Measurements from ENCODE around the gene TCN2. TPM values are rescaled to one million over a fixed set of nuclear protein-coding genes. Genes with fewer than 3 reads are reported as not detected.

Gene TCN2
- total and polyA plus RNA-seq, 2 donors (not counting 1 experiment from before 2014, with no cell fraction given), result 7.1 to 10.8 TPM

DNA sequence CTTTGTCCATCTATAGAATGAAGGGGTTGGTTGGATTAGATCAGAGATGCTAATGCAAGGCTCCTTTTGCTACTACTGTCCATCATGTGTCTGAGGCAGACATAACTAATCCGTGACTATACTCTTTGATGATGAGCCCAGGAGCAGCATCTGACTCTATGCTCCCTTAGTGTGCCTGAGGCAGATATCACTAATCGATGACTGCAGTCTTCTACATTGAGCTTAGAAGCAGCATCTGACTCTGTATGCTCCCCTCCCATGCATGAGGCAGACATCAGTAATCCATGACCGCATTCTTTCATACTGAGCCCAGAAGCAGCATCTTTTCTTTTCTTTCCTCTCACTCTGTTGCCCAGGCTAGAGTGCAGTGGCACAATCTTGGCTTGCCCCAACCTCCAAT lies 4.2 kb downstream of the TCN2 start:
- DNase-seq (ENCODE audit: low read depth in 2 of 2), result no peak
- Histone ChIP-seq H3K36me3 (ENCODE audit: control insufficient read depth, insufficient read depth, low read length) (no peaks in the 10 kb centered on the region), H3K4me1 (ENCODE audit: control insufficient read depth, extremely low read depth, insufficient read depth, low read length) (peaks cover 23% of the 10 kb centered on the region), H3K27ac (ENCODE audit: insufficient read depth, low read length) (no peak overlapping the region), H3K4me2 (ENCODE audit: extremely low read depth, insufficient read depth, low read length) (no peak overlapping the region), H3K27me3 (ENCODE audit: control insufficient read depth, insufficient read depth, low read length) (no peaks in the 10 kb centered on the region), H4K20me1 (ENCODE audit: control insufficient read depth, extremely low read depth, insufficient read depth, low read length) (no peaks in the 10 kb centered on the region), H2AFZ (ENCODE audit: low read length) (no peak overlapping the region), H3K9me3 (ENCODE audit: control insufficient read depth, insufficient read depth, low read depth, low read length) (no peaks in the 10 kb centered on the region), H3K9ac (ENCODE audit: insufficient read depth, low read length) (no peak overlapping the region), H3K79me2 (ENCODE audit: control insufficient read depth, insufficient read depth, low read length) (no peaks in the 10 kb centered on the region), H3K4me3 (replicated peaks in 1 of 4; ENCODE audit: control extremely low read depth in 1 of 4, insufficient read depth in 1 of 4, low read depth in 3 of 4, low read length in 4 of 4) (no peak overlapping the region)
- TF ChIP-seq, protein P1, sequence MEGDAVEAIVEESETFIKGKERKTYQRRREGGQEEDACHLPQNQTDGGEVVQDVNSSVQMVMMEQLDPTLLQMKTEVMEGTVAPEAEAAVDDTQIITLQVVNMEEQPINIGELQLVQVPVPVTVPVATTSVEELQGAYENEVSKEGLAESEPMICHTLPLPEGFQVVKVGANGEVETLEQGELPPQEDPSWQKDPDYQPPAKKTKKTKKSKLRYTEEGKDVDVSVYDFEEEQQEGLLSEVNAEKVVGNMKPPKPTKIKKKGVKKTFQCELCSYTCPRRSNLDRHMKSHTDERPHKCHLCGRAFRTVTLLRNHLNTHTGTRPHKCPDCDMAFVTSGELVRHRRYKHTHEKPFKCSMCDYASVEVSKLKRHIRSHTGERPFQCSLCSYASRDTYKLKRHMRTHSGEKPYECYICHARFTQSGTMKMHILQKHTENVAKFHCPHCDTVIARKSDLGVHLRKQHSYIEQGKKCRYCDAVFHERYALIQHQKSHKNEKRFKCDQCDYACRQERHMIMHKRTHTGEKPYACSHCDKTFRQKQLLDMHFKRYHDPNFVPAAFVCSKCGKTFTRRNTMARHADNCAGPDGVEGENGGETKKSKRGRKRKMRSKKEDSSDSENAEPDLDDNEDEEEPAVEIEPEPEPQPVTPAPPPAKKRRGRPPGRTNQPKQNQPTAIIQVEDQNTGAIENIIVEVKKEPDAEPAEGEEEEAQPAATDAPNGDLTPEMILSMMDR (conservative IDR thresholded peaks at IDR 0.05 in 1 of 2, IDR thresholded peaks at IDR 0.05 in 1 of 2; ENCODE audit: low read depth in 1 of 2, low read length in 2 of 2), result no peak
- no peak for TF ChIP-seq EZH2 (IDR thresholded peaks at IDR 0.05; ENCODE audit: low read length, missing control alignments)

DNA sequence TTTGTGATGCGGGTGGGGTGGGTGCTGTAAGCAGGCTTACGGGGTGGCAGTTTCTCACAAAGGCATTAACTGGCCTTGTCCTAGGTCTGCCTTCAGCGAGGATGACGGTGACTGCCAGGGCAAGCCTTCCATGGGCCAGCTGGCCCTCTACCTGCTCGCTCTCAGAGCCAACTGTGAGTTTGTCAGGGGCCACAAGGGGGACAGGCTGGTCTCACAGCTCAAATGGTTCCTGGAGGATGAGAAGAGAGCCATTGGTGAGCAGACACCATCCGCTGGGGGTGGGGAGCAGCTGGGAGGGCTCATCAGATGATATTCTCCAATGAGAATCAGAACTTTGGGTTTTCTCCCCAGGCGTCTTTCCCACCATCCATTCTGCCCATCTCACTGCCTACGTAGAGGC lies 5.8 kb downstream of the TCN2 start:
- no peaks in the 10 kb centered on the region for H3K79me2 ChIP-seq (ENCODE audit: control insufficient read depth, insufficient read depth, low read length)
- DNase-seq (ENCODE audit: low read depth in 2 of 2), result no peak
- H3K4me3 ChIP-seq (replicated peaks in 1 of 4; ENCODE audit: control extremely low read depth in 1 of 4, insufficient read depth in 1 of 4, low read depth in 3 of 4, low read length in 4 of 4), result no peak overlapping the region
- no peak overlapping the region for H3K4me2 ChIP-seq (ENCODE audit: extremely low read depth, insufficient read depth, low read length)
- H3K9ac ChIP-seq (ENCODE audit: insufficient read depth, low read length), result no peak overlapping the region
- peaks cover 14% of the 10 kb centered on the region for H3K4me1 ChIP-seq (ENCODE audit: control insufficient read depth, extremely low read depth, insufficient read depth, low read length)
- H2AFZ ChIP-seq (ENCODE audit: low read length), result no peak overlapping the region
- no peak overlapping the region for H3K27ac ChIP-seq (ENCODE audit: insufficient read depth, low read length)
- no peaks in the 10 kb centered on the region for H4K20me1 ChIP-seq (ENCODE audit: control insufficient read depth, extremely low read depth, insufficient read depth, low read length)
- TF ChIP-seq, protein P1 (conservative IDR thresholded peaks at IDR 0.05 in 1 of 2, IDR thresholded peaks at IDR 0.05 in 1 of 2; ENCODE audit: low read depth in 1 of 2, low read length in 2 of 2), result no peak
- TF ChIP-seq EZH2 (IDR thresholded peaks at IDR 0.05; ENCODE audit: low read length, missing control alignments), result no peak
- H3K27me3 ChIP-seq (ENCODE audit: control insufficient read depth, insufficient read depth, low read length), result no peaks in the 10 kb centered on the region
- H3K9me3 ChIP-seq (ENCODE audit: control insufficient read depth, insufficient read depth, low read depth, low read length), result no peaks in the 10 kb centered on the region
- H3K36me3 ChIP-seq (ENCODE audit: control insufficient read depth, insufficient read depth, low read length), result no peaks in the 10 kb centered on the region

DNA sequence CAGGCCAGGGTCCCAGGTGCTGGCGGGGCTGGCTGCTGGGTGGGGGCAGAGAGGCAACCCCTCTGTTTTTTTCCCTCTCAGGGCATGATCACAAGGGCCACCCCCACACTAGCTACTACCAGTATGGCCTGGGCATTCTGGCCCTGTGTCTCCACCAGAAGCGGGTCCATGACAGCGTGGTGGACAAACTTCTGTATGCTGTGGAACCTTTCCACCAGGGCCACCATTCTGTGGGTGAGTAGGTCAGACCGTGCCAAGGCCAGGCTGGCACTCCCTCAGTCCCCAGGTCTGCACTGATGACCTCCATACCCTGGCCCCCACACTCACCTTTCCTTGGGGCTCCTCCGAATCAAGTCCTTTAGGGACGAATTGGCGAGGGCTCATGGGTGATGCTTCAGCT lies 7.3 kb downstream of the TCN2 start:
- H3K4me3 ChIP-seq (replicated peaks in 1 of 4; ENCODE audit: control extremely low read depth in 1 of 4, insufficient read depth in 1 of 4, low read depth in 3 of 4, low read length in 4 of 4), result no peak overlapping the region
- DNase-seq (ENCODE audit: low read depth in 2 of 2), result no peak
- no peaks in the 10 kb centered on the region for H3K9me3 ChIP-seq (ENCODE audit: control insufficient read depth, insufficient read depth, low read depth, low read length)
- H3K79me2 ChIP-seq (ENCODE audit: control insufficient read depth, insufficient read depth, low read length), result no peaks in the 10 kb centered on the region
- H3K4me1 ChIP-seq (ENCODE audit: control insufficient read depth, extremely low read depth, insufficient read depth, low read length), result peaks cover 6% of the 10 kb centered on the region
- H3K27ac ChIP-seq (ENCODE audit: insufficient read depth, low read length), result no peak overlapping the region
- H4K20me1 ChIP-seq (ENCODE audit: control insufficient read depth, extremely low read depth, insufficient read depth, low read length), result no peaks in the 10 kb centered on the region
- TF ChIP-seq EZH2 (IDR thresholded peaks at IDR 0.05; ENCODE audit: low read length, missing control alignments), result no peak
- TF ChIP-seq, protein P1 (conservative IDR thresholded peaks at IDR 0.05 in 1 of 2, IDR thresholded peaks at IDR 0.05 in 1 of 2; ENCODE audit: low read depth in 1 of 2, low read length in 2 of 2), result no peak
- H2AFZ ChIP-seq (ENCODE audit: low read length), result no peak overlapping the region
- H3K27me3 ChIP-seq (ENCODE audit: control insufficient read depth, insufficient read depth, low read length), result no peaks in the 10 kb centered on the region
- no peaks in the 10 kb centered on the region for H3K36me3 ChIP-seq (ENCODE audit: control insufficient read depth, insufficient read depth, low read length)
- no peak overlapping the region for H3K9ac ChIP-seq (ENCODE audit: insufficient read depth, low read length)
- H3K4me2 ChIP-seq (ENCODE audit: extremely low read depth, insufficient read depth, low read length), result no peak overlapping the region
